Measurements from ENCODE around the gene HOXB9.

HOXB9 gene

GRCh38 chr17:48609759-48610281 is 16.3 kb downstream of the HOXB9 start:
- no peak for TF ChIP-seq JUND (IDR thresholded peaks at IDR 0.05; ENCODE audit: low read depth)
- in situ Hi-C loops (cut with HindIII; ENCODE audit: low pct_unique_long_range_greater_than_20kb, low sequenced_read_pairs) = no loop called here
- no peak for DNase-seq (ENCODE audit: low read depth in 1 of 2, low spot score in 1 of 2)

GRCh38 chr17:48609033-48609432 is 17.1 kb downstream of the HOXB9 start:
- no peak for TF ChIP-seq JUND (IDR thresholded peaks at IDR 0.05; ENCODE audit: low read depth)
- in situ Hi-C loops (cut with HindIII; ENCODE audit: low pct_unique_long_range_greater_than_20kb, low sequenced_read_pairs) = no loop called here
- no peak for DNase-seq (ENCODE audit: low read depth in 1 of 2, low spot score in 1 of 2)

DNA sequence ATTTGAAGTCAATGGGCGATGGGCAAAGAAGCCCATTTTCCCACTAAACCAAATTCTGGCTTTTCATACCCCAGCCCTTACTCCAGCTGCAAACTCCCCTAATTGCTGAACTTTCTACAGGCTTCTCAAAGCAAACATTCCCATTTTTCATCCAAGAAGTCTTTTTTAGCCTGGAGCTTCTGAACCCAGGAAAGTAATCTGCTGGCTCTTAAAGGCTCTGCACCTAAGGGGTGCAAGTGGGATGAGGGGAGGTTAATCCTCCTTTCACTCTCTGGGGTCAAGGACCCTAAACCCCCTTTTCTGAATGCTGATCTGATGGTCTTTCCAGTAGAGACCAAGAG is 17.7 kb downstream of the HOXB9 start:
- in situ Hi-C loops (cut with HindIII; ENCODE audit: low pct_unique_long_range_greater_than_20kb, low sequenced_read_pairs) = no loop called here
- DNase-seq (ENCODE audit: low read depth in 1 of 2, low spot score in 1 of 2) = no peak

GRCh38 chr17:48606892-48607614 is 19.1 kb downstream of the HOXB9 start:
- in situ Hi-C loops (cut with HindIII; ENCODE audit: low pct_unique_long_range_greater_than_20kb, low sequenced_read_pairs) = no loop called here
- no peak for DNase-seq (ENCODE audit: low read depth in 1 of 2, low spot score in 1 of 2)
- TF ChIP-seq JUND (IDR thresholded peaks at IDR 0.05; ENCODE audit: low read depth) = no peak

More for the DNA sequence above, 17.7 kb downstream of the HOXB9 start:
- TF ChIP-seq JUND (IDR thresholded peaks at IDR 0.05; ENCODE audit: low read depth) = no peak

DNA sequence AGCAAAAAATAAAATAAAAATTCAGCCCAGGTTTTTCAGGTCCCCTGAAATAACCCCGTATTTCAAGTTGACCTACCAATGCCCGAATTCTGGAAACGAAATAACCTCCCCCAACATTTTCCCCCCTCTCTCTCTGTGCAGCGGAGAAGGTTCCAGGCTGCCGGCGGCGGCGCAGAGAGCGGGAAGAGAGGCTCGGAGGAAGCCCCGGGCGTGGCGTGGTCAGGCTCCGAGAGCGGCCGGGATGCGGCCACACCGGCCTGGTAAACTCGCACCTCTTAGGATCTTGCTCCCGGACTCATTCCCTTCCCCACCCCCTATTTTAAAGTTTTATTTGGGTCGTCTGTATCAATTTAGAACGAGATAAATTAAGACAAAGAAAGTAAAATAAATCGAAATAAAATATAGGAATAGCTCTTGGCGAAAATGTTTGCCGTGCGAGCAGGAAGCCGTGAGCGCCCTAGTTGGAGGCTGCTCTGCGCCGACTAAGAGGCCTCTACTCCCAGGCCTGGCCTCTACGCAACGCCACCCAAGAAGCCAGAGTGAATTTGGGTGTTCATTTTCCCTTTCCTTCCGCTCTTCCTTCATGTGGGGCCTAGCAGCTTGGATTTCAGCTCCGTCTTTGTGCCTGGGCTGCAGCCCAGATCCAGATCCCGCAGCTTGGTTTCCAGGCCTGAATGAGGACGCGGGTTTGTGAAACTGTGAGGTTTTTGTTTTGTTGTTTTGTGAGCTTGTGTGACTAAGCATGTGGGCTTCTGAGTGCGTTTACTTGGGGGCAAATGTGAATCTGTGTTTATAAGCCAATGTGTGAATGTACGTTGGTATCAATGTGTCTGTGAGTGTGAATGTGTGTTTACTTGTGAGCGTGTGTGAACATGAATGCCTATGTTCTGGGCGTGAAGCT is 19.9 kb downstream of the HOXB9 start:
- no peak for DNase-seq (ENCODE audit: low read depth in 1 of 2, low spot score in 1 of 2)
- in situ Hi-C loops (cut with HindIII; ENCODE audit: low pct_unique_long_range_greater_than_20kb, low sequenced_read_pairs) = no loop called here
- TF ChIP-seq JUND (IDR thresholded peaks at IDR 0.05; ENCODE audit: low read depth) = no peak

DNA sequence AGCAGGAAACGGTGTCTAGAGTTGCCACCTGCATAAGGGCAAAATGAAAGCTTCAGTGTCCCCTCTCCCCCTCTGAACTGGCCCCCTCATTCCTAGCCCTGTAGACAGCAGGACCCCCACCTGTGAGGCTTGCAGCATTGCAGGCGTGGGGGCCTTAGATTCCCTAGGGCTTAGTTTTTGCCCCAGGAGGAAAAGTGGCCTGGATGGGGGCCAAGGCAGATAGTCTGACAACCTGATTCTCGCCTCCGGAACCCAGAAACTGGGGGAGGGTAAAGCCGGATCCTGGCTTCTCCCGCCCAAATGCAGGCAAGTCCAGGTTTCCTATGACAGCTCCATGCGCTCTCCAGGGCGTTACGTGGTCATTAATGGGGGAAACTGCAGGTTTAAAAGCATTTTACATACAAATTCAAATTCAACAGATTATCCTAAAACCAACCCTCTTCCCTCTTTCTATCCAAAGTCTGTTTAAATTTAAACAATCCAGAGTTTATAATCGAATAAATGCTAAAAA is 20.7 kb downstream of the HOXB9 start:
- TF ChIP-seq JUND (IDR thresholded peaks at IDR 0.05; ENCODE audit: low read depth) = no peak
- no peak for DNase-seq (ENCODE audit: low read depth in 1 of 2, low spot score in 1 of 2)
- in situ Hi-C loops (cut with HindIII; ENCODE audit: low pct_unique_long_range_greater_than_20kb, low sequenced_read_pairs) = no loop called here

DNA sequence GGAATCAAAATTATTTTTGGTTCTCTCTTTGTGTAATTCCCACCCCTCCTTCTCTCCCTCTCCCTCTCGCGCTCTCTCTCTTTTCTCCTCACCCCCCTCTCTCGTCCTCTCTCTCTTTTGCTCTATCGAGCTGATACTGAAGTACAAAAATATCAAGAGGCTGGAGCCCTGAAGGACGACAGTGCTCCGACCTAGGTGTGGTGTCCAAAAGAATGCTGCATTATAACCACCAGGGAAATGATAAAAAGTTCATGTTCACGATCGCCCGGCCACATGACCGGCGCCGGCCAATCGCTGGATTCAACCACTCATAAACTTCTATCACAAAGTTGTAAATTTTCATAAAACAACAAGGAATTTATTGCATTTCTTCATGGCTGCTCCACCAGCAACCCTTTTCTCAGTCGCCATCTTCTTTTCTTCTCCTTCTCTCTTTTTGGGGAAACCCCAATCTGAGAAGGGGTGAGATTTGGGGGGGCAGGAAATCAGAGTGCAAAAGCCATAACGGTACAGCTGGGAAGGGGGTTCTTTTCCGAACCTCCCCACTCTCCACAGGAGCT is 21.3 kb downstream of the HOXB9 start, which contains the start of gene HOXB6:
Gene HOXB6, minus strand, starts transcription at position 217 of the 560 bp plus-strand sequence. CDS start 6,836 bp downstream, outside the sequence.
- no peak for DNase-seq (ENCODE audit: low read depth in 1 of 2, low spot score in 1 of 2)
- in situ Hi-C loops (cut with HindIII; ENCODE audit: low pct_unique_long_range_greater_than_20kb, low sequenced_read_pairs) = no loop called here
- TF ChIP-seq JUND (IDR thresholded peaks at IDR 0.05; ENCODE audit: low read depth) = no peak

DNA sequence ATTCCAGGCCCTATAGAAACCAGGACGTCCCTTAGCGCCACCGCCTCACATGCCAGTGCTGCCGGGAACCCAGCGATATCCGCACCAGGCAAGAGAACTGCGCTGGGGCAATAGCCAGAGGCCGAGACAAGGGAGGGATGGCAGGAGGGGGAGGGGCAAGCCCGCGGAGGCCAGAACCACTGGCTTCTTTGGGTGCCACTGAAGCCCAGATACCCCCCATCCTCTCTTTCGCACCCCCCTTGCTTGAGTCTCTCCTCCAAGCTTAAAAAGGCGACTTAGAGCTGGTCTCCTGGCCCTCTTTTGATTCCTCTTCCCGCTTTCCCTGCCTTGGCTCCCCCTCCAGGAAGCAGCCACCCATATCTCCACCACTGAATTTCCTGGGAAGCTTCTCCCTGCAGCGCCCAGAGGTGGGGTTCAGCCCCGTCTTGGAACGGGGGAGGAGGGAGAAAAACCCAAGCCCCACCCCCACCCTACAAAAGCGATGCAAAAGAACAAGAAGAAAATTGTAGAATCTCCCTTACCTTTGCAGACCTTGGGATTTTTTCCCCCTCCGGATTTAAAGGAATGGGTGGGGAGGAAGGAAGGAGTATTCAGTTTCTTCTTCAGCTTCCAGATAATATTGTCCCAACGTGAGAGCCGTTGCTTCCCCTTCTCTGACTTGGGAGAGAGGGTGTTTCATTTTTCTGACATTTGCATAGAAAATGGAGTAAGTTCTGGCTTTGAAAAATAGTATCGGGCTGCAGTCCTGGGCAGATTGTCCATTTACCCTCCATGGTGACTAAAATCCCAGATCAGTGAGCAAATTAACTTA is 22.0 kb downstream of the HOXB9 start:
- in situ Hi-C loops (cut with HindIII; ENCODE audit: low pct_unique_long_range_greater_than_20kb, low sequenced_read_pairs) = no loop called here
- DNase-seq (ENCODE audit: low read depth in 1 of 2, low spot score in 1 of 2) = peak in 1 of 2 experiments; percentile 49
- no peak for TF ChIP-seq JUND (IDR thresholded peaks at IDR 0.05; ENCODE audit: low read depth)

DNA sequence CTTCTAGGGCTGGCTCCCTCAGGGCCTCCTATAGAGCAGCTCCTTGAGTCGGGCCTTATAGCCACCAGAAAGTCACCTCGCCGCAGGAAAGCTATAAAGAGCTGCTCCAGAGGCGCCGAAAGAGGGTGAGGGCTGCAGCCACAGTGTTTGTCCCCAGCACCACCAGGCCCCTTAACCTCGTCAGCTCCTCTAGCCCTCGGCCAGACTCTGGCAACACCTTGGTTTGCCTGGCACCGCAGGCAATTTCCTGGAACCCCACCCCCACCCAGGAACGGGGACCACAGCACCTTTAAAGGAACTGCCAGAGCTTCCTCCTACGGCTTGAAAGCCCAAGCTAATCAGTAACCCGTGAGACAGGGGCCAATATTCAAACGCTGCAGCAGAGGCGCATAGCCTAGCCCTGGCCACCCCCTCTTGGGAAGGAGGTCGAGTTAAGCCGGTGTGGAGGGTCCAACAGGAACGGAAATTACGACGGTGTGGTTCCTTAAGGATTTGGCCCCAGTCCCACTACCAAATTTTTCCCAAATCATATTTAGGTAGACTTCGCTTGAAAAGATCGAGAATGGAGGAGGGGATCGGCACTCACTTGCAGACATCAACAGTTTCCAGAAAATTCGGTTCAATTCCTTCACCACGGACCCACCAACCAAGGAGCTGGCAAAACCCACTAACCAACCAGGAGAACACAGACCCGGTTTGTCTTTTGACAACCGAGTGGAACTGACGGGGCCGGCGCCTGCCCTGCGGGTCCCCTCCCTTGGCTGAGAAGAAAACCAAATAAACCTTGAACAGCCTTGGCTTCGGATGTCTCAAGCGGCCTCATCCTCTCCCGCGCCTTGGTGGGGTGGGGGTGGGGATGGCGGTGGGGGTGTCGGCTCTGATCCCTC is 24.4 kb downstream of the HOXB9 start:
- TF ChIP-seq JUND (IDR thresholded peaks at IDR 0.05; ENCODE audit: low read depth) = no peak
- in situ Hi-C loops (cut with HindIII; ENCODE audit: low pct_unique_long_range_greater_than_20kb, low sequenced_read_pairs) = no loop called here

GRCh38 chr17:48601207-48601538 is 25.0 kb downstream of the HOXB9 start:
- DNase-seq (ENCODE audit: low read depth in 1 of 2, low spot score in 1 of 2) = no peak
- in situ Hi-C loops (cut with HindIII; ENCODE audit: low pct_unique_long_range_greater_than_20kb, low sequenced_read_pairs) = no loop called here
- TF ChIP-seq JUND (IDR thresholded peaks at IDR 0.05; ENCODE audit: low read depth) = no peak

More for the DNA sequence above, 24.4 kb downstream of the HOXB9 start:
- DNase-seq (ENCODE audit: low read depth in 1 of 2, low spot score in 1 of 2) = no peak
